ENCODE results near the gene SUGCT.

SUGCT gene

GRCh38 chr7:40881405-40881926 lies 746.7 kb downstream of the SUGCT start:
- H3K27me3 Mint-ChIP-seq (ENCODE audit: low read depth, poor library complexity) = peaks cover 5% of the 10 kb centered on the region
- H3K4me1 Mint-ChIP-seq = peaks cover 23% of the 10 kb centered on the region
- H3K4me3 Mint-ChIP-seq = no peak overlapping the region
- no peak overlapping the region for H3K27ac Mint-ChIP-seq
- no peak for DNase-seq
- H3K36me3 Mint-ChIP-seq (ENCODE audit: low read depth) = no peaks in the 10 kb centered on the region
- H3K9me3 Mint-ChIP-seq = no peaks in the 10 kb centered on the region
- TF ChIP-seq, protein P1, sequence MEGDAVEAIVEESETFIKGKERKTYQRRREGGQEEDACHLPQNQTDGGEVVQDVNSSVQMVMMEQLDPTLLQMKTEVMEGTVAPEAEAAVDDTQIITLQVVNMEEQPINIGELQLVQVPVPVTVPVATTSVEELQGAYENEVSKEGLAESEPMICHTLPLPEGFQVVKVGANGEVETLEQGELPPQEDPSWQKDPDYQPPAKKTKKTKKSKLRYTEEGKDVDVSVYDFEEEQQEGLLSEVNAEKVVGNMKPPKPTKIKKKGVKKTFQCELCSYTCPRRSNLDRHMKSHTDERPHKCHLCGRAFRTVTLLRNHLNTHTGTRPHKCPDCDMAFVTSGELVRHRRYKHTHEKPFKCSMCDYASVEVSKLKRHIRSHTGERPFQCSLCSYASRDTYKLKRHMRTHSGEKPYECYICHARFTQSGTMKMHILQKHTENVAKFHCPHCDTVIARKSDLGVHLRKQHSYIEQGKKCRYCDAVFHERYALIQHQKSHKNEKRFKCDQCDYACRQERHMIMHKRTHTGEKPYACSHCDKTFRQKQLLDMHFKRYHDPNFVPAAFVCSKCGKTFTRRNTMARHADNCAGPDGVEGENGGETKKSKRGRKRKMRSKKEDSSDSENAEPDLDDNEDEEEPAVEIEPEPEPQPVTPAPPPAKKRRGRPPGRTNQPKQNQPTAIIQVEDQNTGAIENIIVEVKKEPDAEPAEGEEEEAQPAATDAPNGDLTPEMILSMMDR (IDR thresholded peaks at IDR 0.05) = no peak

GRCh38 chr7:40882071-40882658 lies 747.4 kb downstream of the SUGCT start:
- no peak overlapping the region for H3K4me3 Mint-ChIP-seq
- H3K27ac Mint-ChIP-seq = no peak overlapping the region
- no peak for DNase-seq

DNA sequence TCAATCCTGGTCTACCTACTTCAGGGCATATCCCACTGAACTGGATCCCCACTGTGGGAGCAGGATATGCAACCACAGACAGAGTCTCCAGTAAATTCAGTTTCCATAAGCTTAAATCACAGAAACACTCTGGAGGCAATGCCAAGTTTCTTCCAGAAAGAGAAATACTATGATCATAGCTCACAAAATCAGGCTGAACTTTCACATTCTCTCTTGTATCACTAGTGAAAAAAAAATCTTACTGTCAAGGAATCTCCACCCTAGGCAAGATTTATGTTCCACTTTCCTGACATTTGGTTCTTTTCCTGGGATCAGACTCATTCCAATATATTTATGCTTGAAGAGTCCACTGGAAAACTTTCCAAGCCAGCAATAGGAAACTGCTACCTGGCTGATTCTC lies 749.0 kb downstream of the SUGCT start:
- no peak overlapping the region for H3K27ac Mint-ChIP-seq

More at GRCh38 chr7:40882071-40882658, 747.4 kb downstream of the SUGCT start:
- Mint-ChIP-seq H3K36me3 (ENCODE audit: low read depth) (no peaks in the 10 kb centered on the region), H3K4me1 (peaks cover 18% of the 10 kb centered on the region), H3K27me3 (ENCODE audit: low read depth, poor library complexity) (peaks cover 5% of the 10 kb centered on the region), H3K9me3 (no peaks in the 10 kb centered on the region)
- TF ChIP-seq, protein P1 (IDR thresholded peaks at IDR 0.05) = no peak

DNA sequence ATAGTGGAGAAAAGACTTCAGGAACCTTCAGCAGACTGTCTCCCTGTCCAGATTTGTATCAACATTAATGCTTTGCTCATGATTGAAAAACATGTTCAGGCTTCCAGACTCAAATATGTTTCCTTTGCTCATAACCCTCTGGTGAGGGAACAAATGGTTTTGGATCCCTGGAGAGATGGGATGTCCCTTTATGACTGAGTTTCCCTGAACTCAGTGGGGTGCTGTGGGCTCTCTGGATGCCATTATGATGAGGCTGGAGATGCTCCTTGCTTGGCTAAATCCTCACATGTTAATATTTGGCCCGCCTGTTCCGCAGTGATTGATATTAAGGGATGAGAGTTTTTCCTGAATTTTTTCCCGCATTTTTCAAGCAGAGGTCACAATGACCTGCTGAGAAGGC lies 749.4 kb downstream of the SUGCT start:
- peaks cover 9% of the 10 kb centered on the region for H3K27me3 Mint-ChIP-seq (ENCODE audit: low read depth, poor library complexity)
- TF ChIP-seq, protein P1 (IDR thresholded peaks at IDR 0.05) = no peak
- H3K9me3 Mint-ChIP-seq = no peaks in the 10 kb centered on the region
- no peak overlapping the region for H3K27ac Mint-ChIP-seq
- no peak for DNase-seq
- H3K4me1 Mint-ChIP-seq = peaks cover 18% of the 10 kb centered on the region
- no peaks in the 10 kb centered on the region for H3K36me3 Mint-ChIP-seq (ENCODE audit: low read depth)
- H3K4me3 Mint-ChIP-seq = no peak overlapping the region

More for the DNA sequence above, 749.0 kb downstream of the SUGCT start:
- Mint-ChIP-seq H3K36me3 (ENCODE audit: low read depth) (no peaks in the 10 kb centered on the region), H3K4me3 (no peak overlapping the region), H3K4me1 (peaks cover 18% of the 10 kb centered on the region), H3K27me3 (ENCODE audit: low read depth, poor library complexity) (peaks cover 9% of the 10 kb centered on the region), H3K9me3 (no peaks in the 10 kb centered on the region)
- DNase-seq = no peak
- TF ChIP-seq, protein P1 (IDR thresholded peaks at IDR 0.05) = no peak

GRCh38 chr7:40885503-40885902 lies 750.7 kb downstream of the SUGCT start:
- Mint-ChIP-seq H3K9me3 (peaks cover 2% of the 10 kb centered on the region), H3K27ac (peak overlapping the region; percentile 10), H3K36me3 (ENCODE audit: low read depth) (peaks cover under 1% of the 10 kb centered on the region), H3K4me1 (peaks cover 18% of the 10 kb centered on the region), H3K27me3 (ENCODE audit: low read depth, poor library complexity) (peaks cover 9% of the 10 kb centered on the region), H3K4me3 (no peak overlapping the region)
- no peak for DNase-seq
- TF ChIP-seq, protein P1 (IDR thresholded peaks at IDR 0.05) = no peak

DNA sequence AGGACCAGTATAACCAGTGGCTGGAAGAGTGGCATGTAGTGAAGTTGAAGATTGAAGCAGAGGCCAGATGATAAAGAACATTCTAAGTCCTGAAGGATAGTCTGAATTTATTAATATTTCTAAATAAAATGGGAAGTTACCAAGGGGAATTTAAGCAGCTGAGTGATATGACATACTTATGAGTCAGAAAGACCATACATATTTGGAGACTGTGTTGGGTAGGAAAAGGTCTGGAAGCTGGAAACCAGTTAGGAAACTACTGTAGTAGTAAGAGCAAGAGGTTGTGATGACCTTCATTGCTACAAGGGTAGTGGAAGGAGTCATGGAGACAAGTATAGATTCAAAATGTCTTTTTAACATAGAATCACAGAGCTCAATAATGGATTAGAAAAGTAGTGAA lies 752.3 kb downstream of the SUGCT start:
- H3K4me1 Mint-ChIP-seq = peaks cover 18% of the 10 kb centered on the region
- H3K9me3 Mint-ChIP-seq = peaks cover 13% of the 10 kb centered on the region
- H3K36me3 Mint-ChIP-seq (ENCODE audit: low read depth) = peaks cover 10% of the 10 kb centered on the region
- H3K27ac Mint-ChIP-seq = no peak overlapping the region
- peaks cover 9% of the 10 kb centered on the region for H3K27me3 Mint-ChIP-seq (ENCODE audit: low read depth, poor library complexity)
- no peak for DNase-seq
- TF ChIP-seq, protein P1 (IDR thresholded peaks at IDR 0.05) = no peak
- H3K4me3 Mint-ChIP-seq = no peak overlapping the region
